Loucy (cell line): Measurements from ENCODE around the gene CDYL2.

Experiments used
- EZH2phosphoT487 ChIP-seq: fragments of 200-600 bp; IDR thresholded peaks from 2 replicates; pipeline ENCODE4 v1.6.1; 2018; ENCODE audit warnings: antibody characterized with exemption, mild to moderate bottlenecking, moderate library complexity, borderline replicate concordance
- TF ChIP-seq, protein P1 (sequence below): fragments of 200-600 bp; sonication (generic); conservative IDR thresholded peaks from 2 replicates; pipeline ENCODE4 v1.5.1; 2014; ENCODE audit warnings: mild to moderate bottlenecking, antibody characterized with exemption, low read length

DNA sequence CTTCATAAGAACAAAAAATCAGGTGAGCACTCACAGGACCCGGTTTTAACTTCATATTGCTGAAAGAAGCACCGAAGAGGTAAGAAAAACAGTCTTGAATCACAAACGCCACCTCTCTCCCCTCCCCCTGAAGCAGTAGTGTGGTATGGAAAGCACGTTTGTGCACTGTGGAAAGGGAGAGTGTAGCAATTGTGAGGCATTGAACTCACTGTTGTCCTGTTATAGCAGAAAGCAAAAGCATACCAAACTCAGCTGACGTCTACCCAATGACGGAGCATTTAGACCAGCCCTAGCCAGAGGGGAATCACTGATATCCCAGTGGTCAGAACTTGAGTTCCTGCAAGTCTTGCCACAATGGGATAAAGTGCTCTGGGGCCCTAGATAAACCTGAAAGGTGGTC lies 164.8 kb downstream of the CDYL2 start:
- TF ChIP-seq, protein P1, sequence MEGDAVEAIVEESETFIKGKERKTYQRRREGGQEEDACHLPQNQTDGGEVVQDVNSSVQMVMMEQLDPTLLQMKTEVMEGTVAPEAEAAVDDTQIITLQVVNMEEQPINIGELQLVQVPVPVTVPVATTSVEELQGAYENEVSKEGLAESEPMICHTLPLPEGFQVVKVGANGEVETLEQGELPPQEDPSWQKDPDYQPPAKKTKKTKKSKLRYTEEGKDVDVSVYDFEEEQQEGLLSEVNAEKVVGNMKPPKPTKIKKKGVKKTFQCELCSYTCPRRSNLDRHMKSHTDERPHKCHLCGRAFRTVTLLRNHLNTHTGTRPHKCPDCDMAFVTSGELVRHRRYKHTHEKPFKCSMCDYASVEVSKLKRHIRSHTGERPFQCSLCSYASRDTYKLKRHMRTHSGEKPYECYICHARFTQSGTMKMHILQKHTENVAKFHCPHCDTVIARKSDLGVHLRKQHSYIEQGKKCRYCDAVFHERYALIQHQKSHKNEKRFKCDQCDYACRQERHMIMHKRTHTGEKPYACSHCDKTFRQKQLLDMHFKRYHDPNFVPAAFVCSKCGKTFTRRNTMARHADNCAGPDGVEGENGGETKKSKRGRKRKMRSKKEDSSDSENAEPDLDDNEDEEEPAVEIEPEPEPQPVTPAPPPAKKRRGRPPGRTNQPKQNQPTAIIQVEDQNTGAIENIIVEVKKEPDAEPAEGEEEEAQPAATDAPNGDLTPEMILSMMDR: no peak
- no peak for TF ChIP-seq EZH2phosphoT487
